ENCODE measurements around the gene DAND5. TPM values are rescaled to one million over a fixed set of nuclear protein-coding genes. Genes with fewer than 3 reads are reported as not detected.
A peak's percentile ranks its signal among the peaks of the same experiment; 100 is the strongest.

The DAND5 gene
- polyA plus RNA-seq, 1 donor (not counting 4 experiments of a cell fraction or from before 2014, with no cell fraction given), result not detected

GRCh38 chr19:12965812-12966135, 3.6 kb upstream of the DAND5 start:
- H3K36me3 ChIP-seq (ENCODE audit: control insufficient read depth in 2 of 2, extremely low read depth in 1 of 2, insufficient read depth in 2 of 2, low read length in 2 of 2), result no peaks in the 10 kb centered on the region
- H3K4me2 ChIP-seq (ENCODE audit: control insufficient read depth, extremely low read depth, insufficient read depth, low read depth, low read length), result peak overlapping the region; percentile 99
- TF ChIP-seq CTCF (optimal IDR thresholded peaks at IDR 0.05 in 1 of 3, IDR thresholded peaks at IDR 0.05 in 1 of 3, conservative IDR thresholded peaks at IDR 0.05 in 1 of 3; ENCODE audit: extremely low read depth in 1 of 3, insufficient read depth in 2 of 3, low read length in 3 of 3) (no peak), EZH2 (IDR thresholded peaks at IDR 0.05; ENCODE audit: low read length) (no peak)
- no peaks in the 10 kb centered on the region for H3K9me1 ChIP-seq (ENCODE audit: control insufficient read depth, extremely low read depth, insufficient read depth, low read length)
- no peaks in the 10 kb centered on the region for H4K20me1 ChIP-seq (ENCODE audit: control insufficient read depth, extremely low read depth, insufficient read depth, low read length)
- FAIRE-seq (no peak), DNase-seq (ENCODE audit: low read depth, low spot score) (no peak)
- H3K27me3 ChIP-seq (ENCODE audit: control insufficient read depth, extremely low read depth, insufficient read depth, low read length), result no peaks in the 10 kb centered on the region
- H3K9me3 ChIP-seq (ENCODE audit: control insufficient read depth, low read depth, low read length), result no peaks in the 10 kb centered on the region
- dilution Hi-C loops (cut with MboI; ENCODE audit: extremely low pct_ligation_motif_present, low sequenced_read_pairs), result no loop called here
- H2AFZ ChIP-seq (ENCODE audit: control insufficient read depth, low read length), result peak overlapping the region; percentile 100
- no peaks in the 10 kb centered on the region for H3K79me2 ChIP-seq (ENCODE audit: control insufficient read depth, insufficient read depth, low read length)
- peak overlapping the region; percentile 76 for H3K9ac ChIP-seq (ENCODE audit: control insufficient read depth, extremely low read depth, insufficient read depth, low read length)
- H3K4me1 ChIP-seq (ENCODE audit: control insufficient read depth, extremely low read depth, insufficient read depth, low read length), result peaks cover 4% of the 10 kb centered on the region
- H3K4me3 ChIP-seq (ENCODE audit: control insufficient read depth in 2 of 3, extremely low read depth in 1 of 3, insufficient read depth in 2 of 3, low read depth in 1 of 3, low read length in 3 of 3), result peak overlapping the region in 1 of 3 experiments; percentile 42
- peak overlapping the region; percentile 67 for H3K27ac ChIP-seq (ENCODE audit: control insufficient read depth, insufficient read depth, low read length)

- Histone ChIP-seq H3K36me3 (ENCODE audit: control insufficient read depth in 2 of 2, extremely low read depth in 1 of 2, insufficient read depth in 2 of 2, low read length in 2 of 2) (no peaks in the 10 kb centered on the region), H3K27me3 (ENCODE audit: control insufficient read depth, extremely low read depth, insufficient read depth, low read length) (no peaks in the 10 kb centered on the region), H3K27ac (ENCODE audit: control insufficient read depth, insufficient read depth, low read length) (no peak overlapping the region), H3K9me1 (ENCODE audit: control insufficient read depth, extremely low read depth, insufficient read depth, low read length) (no peaks in the 10 kb centered on the region), H3K4me3 (ENCODE audit: control insufficient read depth in 2 of 3, extremely low read depth in 1 of 3, insufficient read depth in 2 of 3, low read depth in 1 of 3, low read length in 3 of 3) (no peak overlapping the region), H2AFZ (ENCODE audit: control insufficient read depth, low read length) (no peak overlapping the region), H3K79me2 (ENCODE audit: control insufficient read depth, insufficient read depth, low read length) (no peaks in the 10 kb centered on the region), H3K9ac (ENCODE audit: control insufficient read depth, extremely low read depth, insufficient read depth, low read length) (no peak overlapping the region), H3K4me2 (ENCODE audit: control insufficient read depth, extremely low read depth, insufficient read depth, low read depth, low read length) (no peak overlapping the region), H3K9me3 (ENCODE audit: control insufficient read depth, low read depth, low read length) (no peaks in the 10 kb centered on the region), H4K20me1 (ENCODE audit: control insufficient read depth, extremely low read depth, insufficient read depth, low read length) (no peaks in the 10 kb centered on the region), H3K4me1 (ENCODE audit: control insufficient read depth, extremely low read depth, insufficient read depth, low read length) (peaks cover 4% of the 10 kb centered on the region)
- FAIRE-seq (no peak), DNase-seq (ENCODE audit: low read depth, low spot score) (no peak)
- dilution Hi-C loops (cut with MboI; ENCODE audit: extremely low pct_ligation_motif_present, low sequenced_read_pairs), result no loop called here
- TF ChIP-seq CTCF (optimal IDR thresholded peaks at IDR 0.05 in 1 of 3, IDR thresholded peaks at IDR 0.05 in 1 of 3, conservative IDR thresholded peaks at IDR 0.05 in 1 of 3; ENCODE audit: extremely low read depth in 1 of 3, insufficient read depth in 2 of 3, low read length in 3 of 3), result no peak
- no peak for TF ChIP-seq EZH2 (IDR thresholded peaks at IDR 0.05; ENCODE audit: low read length)
Observed at GRCh38 chr19:12967907-12968306, 1.5 kb upstream of the DAND5 start.
